WI38 (cell line): ENCODE measurements around the gene ST8SIA4.

ENCODE experiments used
- H3K4me3 ChIP-seq: 2 replicates; pipeline ENCODE4 v1.5.1; 2011; ENCODE audit warnings: low read depth, mild to moderate bottlenecking, control low read depth, low read length
- CTCF ChIP-seq: IDR thresholded peaks from 2 replicates; pipeline ENCODE4 v1.5.1; 2012; ENCODE audit warnings: low read depth, mild to moderate bottlenecking, control low read depth, low read length

Gene ST8SIA4

GRCh38 chr5:100864931-100865330, 38.2 kb downstream of the ST8SIA4 start:
- H3K4me3 ChIP-seq, result no peak overlapping the region
- TF ChIP-seq CTCF, result no peak

- TF ChIP-seq CTCF, result no peak
- H3K4me3 ChIP-seq, result no peak overlapping the region
Measured at GRCh38 chr5:100863739-100864138, 39.3 kb downstream of the ST8SIA4 start.

- TF ChIP-seq CTCF, result no peak
- no peak overlapping the region for H3K4me3 ChIP-seq
Measured at GRCh38 chr5:100861148-100861547, 41.9 kb downstream of the ST8SIA4 start.

GRCh38 chr5:100860407-100860806, 42.7 kb downstream of the ST8SIA4 start:
- TF ChIP-seq CTCF, result no peak
- H3K4me3 ChIP-seq, result no peak overlapping the region

- no peak overlapping the region for H3K4me3 ChIP-seq
- no peak for TF ChIP-seq CTCF
Measured at GRCh38 chr5:100858987-100859545, 44.0 kb downstream of the ST8SIA4 start.

GRCh38 chr5:100856462-100856861, 46.6 kb downstream of the ST8SIA4 start:
- no peak overlapping the region for H3K4me3 ChIP-seq
- no peak for TF ChIP-seq CTCF

GRCh38 chr5:100855937-100856430, 47.1 kb downstream of the ST8SIA4 start:
- TF ChIP-seq CTCF, result no peak
- no peak overlapping the region for H3K4me3 ChIP-seq
